ENCODE results near the gene BACE1-AS. TPM values are rescaled to one million over a fixed set of nuclear protein-coding genes. Genes with fewer than 3 reads are reported as not detected.

The BACE1-AS gene
- total and polyA plus RNA-seq, 2 donors: 4.5 to 6.0 TPM

- WGBS: 78% methylated on average over 2 of the region's 2 CpGs
- Histone ChIP-seq H3K4me1 (ENCODE audit: insufficient read depth) (no peaks in the 10 kb centered on the region), H3K36me3 (ENCODE audit: insufficient read depth) (no peaks in the 10 kb centered on the region), H3K27ac (ENCODE audit: low read depth) (no peak overlapping the region), H3K4me3 (ENCODE audit: low read depth, low read length) (no peak overlapping the region)
- no peak for DNase-seq (ENCODE audit: extremely low spot score)
Observed at GRCh38 chr11:117278347-117278746, 12.8 kb upstream of the BACE1-AS start.

GRCh38 chr11:117279711-117280376 lies 11.3 kb upstream of the BACE1-AS start:
- H3K36me3 ChIP-seq (ENCODE audit: insufficient read depth): no peaks in the 10 kb centered on the region
- H3K27ac ChIP-seq (ENCODE audit: low read depth): no peak overlapping the region
- no peaks in the 10 kb centered on the region for H3K4me1 ChIP-seq (ENCODE audit: insufficient read depth)
- DNase-seq (ENCODE audit: extremely low spot score): no peak
- 73% methylated on average over 4 of the region's 4 CpGs for WGBS
- no peak overlapping the region for H3K4me3 ChIP-seq (ENCODE audit: low read depth, low read length)

- no peak for DNase-seq (ENCODE audit: extremely low spot score)
- WGBS: 69% methylated on average over 6 of the region's 6 CpGs
- no peaks in the 10 kb centered on the region for H3K4me1 ChIP-seq (ENCODE audit: insufficient read depth)
- H3K4me3 ChIP-seq (ENCODE audit: low read depth, low read length): no peak overlapping the region
- no peak overlapping the region for H3K27ac ChIP-seq (ENCODE audit: low read depth)
- no peaks in the 10 kb centered on the region for H3K36me3 ChIP-seq (ENCODE audit: insufficient read depth)
Observed at GRCh38 chr11:117281159-117281558, 10.0 kb upstream of the BACE1-AS start.

GRCh38 chr11:117281869-117282268 lies 9.3 kb upstream of the BACE1-AS start:
- WGBS: 97% methylated on average over 7 of the region's 7 CpGs
- Histone ChIP-seq H3K4me3 (ENCODE audit: low read depth, low read length) (no peak overlapping the region), H3K27ac (ENCODE audit: low read depth) (no peak overlapping the region), H3K4me1 (ENCODE audit: insufficient read depth) (no peaks in the 10 kb centered on the region), H3K36me3 (ENCODE audit: insufficient read depth) (no peaks in the 10 kb centered on the region)
- no peak for DNase-seq (ENCODE audit: extremely low spot score)

- no peak for DNase-seq (ENCODE audit: extremely low spot score)
- Histone ChIP-seq H3K4me1 (ENCODE audit: insufficient read depth) (no peaks in the 10 kb centered on the region), H3K27ac (ENCODE audit: low read depth) (no peak overlapping the region), H3K4me3 (ENCODE audit: low read depth, low read length) (no peak overlapping the region), H3K36me3 (ENCODE audit: insufficient read depth) (no peaks in the 10 kb centered on the region)
- WGBS: 95% methylated on average over 3 of the region's 3 CpGs
Observed at GRCh38 chr11:117282956-117283355, 8.2 kb upstream of the BACE1-AS start.

GRCh38 chr11:117284053-117284452 lies 7.1 kb upstream of the BACE1-AS start:
- WGBS: 91% methylated on average over 2 of the region's 2 CpGs
- Histone ChIP-seq H3K4me1 (ENCODE audit: insufficient read depth) (no peaks in the 10 kb centered on the region), H3K4me3 (ENCODE audit: low read depth, low read length) (no peak overlapping the region), H3K27ac (ENCODE audit: low read depth) (no peak overlapping the region), H3K36me3 (ENCODE audit: insufficient read depth) (no peaks in the 10 kb centered on the region)
- DNase-seq (ENCODE audit: extremely low spot score): no peak

- H3K4me1 ChIP-seq (ENCODE audit: insufficient read depth): no peaks in the 10 kb centered on the region
- H3K27ac ChIP-seq (ENCODE audit: low read depth): no peak overlapping the region
- WGBS: 87% methylated on average over 2 of the region's 2 CpGs
- H3K36me3 ChIP-seq (ENCODE audit: insufficient read depth): peaks cover 2% of the 10 kb centered on the region
- no peak for DNase-seq (ENCODE audit: extremely low spot score)
- H3K4me3 ChIP-seq (ENCODE audit: low read depth, low read length): no peak overlapping the region
Observed at GRCh38 chr11:117286588-117286987, 4.6 kb upstream of the BACE1-AS start.

GRCh38 chr11:117287668-117288067 lies 3.5 kb upstream of the BACE1-AS start:
- Histone ChIP-seq H3K4me1 (ENCODE audit: insufficient read depth) (no peaks in the 10 kb centered on the region), H3K4me3 (ENCODE audit: low read depth, low read length) (no peak overlapping the region), H3K27ac (ENCODE audit: low read depth) (no peak overlapping the region), H3K36me3 (ENCODE audit: insufficient read depth) (peaks cover 2% of the 10 kb centered on the region)
- WGBS: 82% methylated on average over 3 of the region's 3 CpGs
- no peak for DNase-seq (ENCODE audit: extremely low spot score)

GRCh38 chr11:117289795-117290194 lies 1.4 kb upstream of the BACE1-AS start:
- peaks cover 2% of the 10 kb centered on the region for H3K36me3 ChIP-seq (ENCODE audit: insufficient read depth)
- DNase-seq (ENCODE audit: extremely low spot score): no peak
- H3K4me1 ChIP-seq (ENCODE audit: insufficient read depth): no peaks in the 10 kb centered on the region
- WGBS: 94% methylated on average over 1 of the region's 1 CpG
- H3K4me3 ChIP-seq (ENCODE audit: low read depth, low read length): no peak overlapping the region
- no peak overlapping the region for H3K27ac ChIP-seq (ENCODE audit: low read depth)

GRCh38 chr11:117292616-117293015 lies 1.5 kb downstream of the BACE1-AS start:
- H3K4me3 ChIP-seq (ENCODE audit: low read depth, low read length): no peak overlapping the region
- H3K36me3 ChIP-seq (ENCODE audit: insufficient read depth): peaks cover 2% of the 10 kb centered on the region
- no peak overlapping the region for H3K27ac ChIP-seq (ENCODE audit: low read depth)
- WGBS: 97% methylated on average over 2 of the region's 2 CpGs
- no peak for DNase-seq (ENCODE audit: extremely low spot score)
- no peaks in the 10 kb centered on the region for H3K4me1 ChIP-seq (ENCODE audit: insufficient read depth)

- Histone ChIP-seq H3K36me3 (ENCODE audit: insufficient read depth) (peaks cover 2% of the 10 kb centered on the region), H3K4me1 (ENCODE audit: insufficient read depth) (no peaks in the 10 kb centered on the region), H3K27ac (ENCODE audit: low read depth) (no peak overlapping the region), H3K4me3 (ENCODE audit: low read depth, low read length) (no peak overlapping the region)
- no peak for DNase-seq (ENCODE audit: extremely low spot score)
- WGBS: 85% methylated on average over 9 of the region's 9 CpGs
Observed at GRCh38 chr11:117295438-117296137, 4.4 kb downstream of the BACE1-AS start.

- no peak for DNase-seq (ENCODE audit: extremely low spot score)
- Histone ChIP-seq H3K27ac (ENCODE audit: low read depth) (no peak overlapping the region), H3K4me3 (ENCODE audit: low read depth, low read length) (no peak overlapping the region), H3K4me1 (ENCODE audit: insufficient read depth) (no peaks in the 10 kb centered on the region), H3K36me3 (ENCODE audit: insufficient read depth) (no peaks in the 10 kb centered on the region)
- WGBS: 92% methylated on average over 6 of the region's 6 CpGs
Observed at GRCh38 chr11:117296881-117297280, 5.7 kb downstream of the BACE1-AS start.

- WGBS: 97% methylated on average over 8 of the region's 8 CpGs
- H3K27ac ChIP-seq (ENCODE audit: low read depth): no peak overlapping the region
- no peaks in the 10 kb centered on the region for H3K4me1 ChIP-seq (ENCODE audit: insufficient read depth)
Observed at GRCh38 chr11:117298195-117298594, 7.0 kb downstream of the BACE1-AS start.

More at GRCh38 chr11:117298195-117298594, 7.0 kb downstream of the BACE1-AS start:
- no peak for DNase-seq (ENCODE audit: extremely low spot score)
- H3K4me3 ChIP-seq (ENCODE audit: low read depth, low read length): no peak overlapping the region
- H3K36me3 ChIP-seq (ENCODE audit: insufficient read depth): no peaks in the 10 kb centered on the region
